Skeletal muscle tissue (tissue), 4 donors: ENCODE results near the gene TNIK. TPM values are rescaled to one million over a fixed set of nuclear protein-coding genes. Genes with fewer than 3 reads are reported as not detected.

Source experiments
- H3K27ac ChIP-seq: one replicate; pipeline ENCODE4 v1.7.0; 2013; ENCODE audit warnings: mild to moderate bottlenecking, low read depth, low read length, inconsistent platforms
- H3K27me3 ChIP-seq, 3 donors: one replicate each; pipeline ENCODE4 v1.7.0; 2013; ENCODE audit warnings: low read length in 3 of 3; ENCODE audit not compliant: control insufficient read depth in 3 of 3, insufficient read depth in 3 of 3
- H3K36me3 ChIP-seq, 3 donors: one replicate each; pipeline ENCODE4 v1.7.0; 2013; ENCODE audit warnings: low read length in 3 of 3; ENCODE audit not compliant: control insufficient read depth in 3 of 3, insufficient read depth in 3 of 3
- H3K4me1 ChIP-seq, 3 donors: one replicate each; pipeline ENCODE4 v1.7.0; 2013; ENCODE audit warnings: low read length in 3 of 3, mild to moderate bottlenecking in 3 of 3; ENCODE audit not compliant: control insufficient read depth in 3 of 3, insufficient read depth in 3 of 3
- H3K4me3 ChIP-seq, 3 donors: one replicate each; pipeline ENCODE4 v1.7.0; 2013; ENCODE audit warnings: low read length in 3 of 3
- H3K9ac ChIP-seq, 3 donors: one replicate each; pipeline ENCODE4 v1.7.0; 2013; ENCODE audit warnings: low read length in 3 of 3, mild to moderate bottlenecking in 3 of 3, moderate library complexity in 2 of 3, low read depth in 1 of 3
- H3K9me3 ChIP-seq, 3 donors: one replicate each; pipeline ENCODE4 v1.7.0; 2013; ENCODE audit warnings: low read length in 3 of 3; ENCODE audit not compliant: control insufficient read depth in 3 of 3
- total RNA-seq: library from RNA; depleted of rRNA; stranded (reverse); fragments of >200 nt; gene quantifications from one replicate; pipeline ENCODE4 v1.2.3, GENCODE V29; 2014
- donor health status: Osteomylitis.

Gene TNIK
- total RNA-seq, 1 donor from 2014 or later, result 31.3 TPM

GRCh38 chr3:171173736-171174135, 286.5 kb downstream of the TNIK start:
- Histone ChIP-seq H3K27me3 (no peaks in the 10 kb centered on the region), H3K27ac (no peak overlapping the region), H3K4me3 (no peak overlapping the region), H3K9me3 (no peaks in the 10 kb centered on the region), H3K36me3 (peaks cover 0 to 4% (median 4%) of the 10 kb centered on the region in 3 donors), H3K4me1 (peaks cover 14 to 24% (median 16%) of the 10 kb centered on the region in 3 donors), H3K9ac (no peak overlapping the region)

- Histone ChIP-seq H3K36me3 (peaks cover 4 to 12% (median 7%) of the 10 kb centered on the region in 3 donors), H3K4me3 (no peak overlapping the region), H3K9me3 (no peaks in the 10 kb centered on the region), H3K4me1 (peaks cover 14 to 24% (median 16%) of the 10 kb centered on the region in 3 donors), H3K27ac (no peak overlapping the region), H3K9ac (no peak overlapping the region), H3K27me3 (no peaks in the 10 kb centered on the region)
These were observed 288.1 kb downstream of the TNIK start for GRCh38 chr3:171172070-171172469.

DNA sequence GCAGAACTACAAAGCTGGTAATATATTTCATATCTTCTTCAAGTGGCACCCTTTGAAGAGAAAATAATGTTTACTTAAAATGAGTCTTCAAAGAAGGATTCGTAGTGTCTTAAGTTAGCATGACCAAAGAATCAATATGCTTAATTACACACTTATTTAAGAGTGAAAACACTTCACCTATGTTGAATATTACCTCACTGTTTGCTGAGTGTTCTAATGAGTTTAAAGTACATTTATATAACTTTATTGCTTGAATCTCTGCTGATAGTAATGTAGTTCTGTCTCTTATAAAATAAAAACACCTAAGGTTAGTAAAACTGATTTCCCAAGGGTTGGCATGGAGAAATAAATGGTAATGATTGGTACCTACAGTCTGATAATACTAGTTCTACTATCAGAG, 290.3 kb downstream of the TNIK start:
- no peak overlapping the region for H3K9ac ChIP-seq
- no peak overlapping the region for H3K27ac ChIP-seq
- no peaks in the 10 kb centered on the region for H3K27me3 ChIP-seq
- no peaks in the 10 kb centered on the region for H3K9me3 ChIP-seq
- peaks cover 16 to 24% (median 20%) of the 10 kb centered on the region in 3 donors for H3K36me3 ChIP-seq
- no peak overlapping the region for H3K4me3 ChIP-seq
- H3K4me1 ChIP-seq, result peaks cover 1 to 11% (median 2%) of the 10 kb centered on the region in 3 donors

DNA sequence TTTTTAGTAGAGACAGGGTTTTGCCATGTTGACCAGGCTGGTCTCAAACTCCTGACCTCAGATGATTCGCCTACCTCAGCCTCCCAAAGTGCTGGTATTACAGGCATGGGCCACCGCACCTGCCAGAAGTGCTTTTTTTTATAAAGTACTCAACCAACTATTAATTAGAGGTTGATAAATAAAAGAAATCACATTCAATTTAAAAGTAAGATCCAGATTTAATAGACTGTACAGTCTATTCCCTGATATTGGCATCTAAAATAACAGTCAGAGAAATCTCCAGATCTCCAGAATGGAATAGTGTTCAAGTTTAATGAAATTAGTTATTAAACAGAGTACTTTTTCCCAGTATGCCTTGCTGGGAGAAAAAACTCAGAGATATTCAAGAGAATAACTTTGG, 290.8 kb downstream of the TNIK start:
- H3K4me1 ChIP-seq, result peaks cover 0 to 10% (median 0%) of the 10 kb centered on the region in 3 donors
- no peaks in the 10 kb centered on the region for H3K27me3 ChIP-seq
- H3K9me3 ChIP-seq, result no peaks in the 10 kb centered on the region

GRCh38 chr3:171168551-171168950, 291.7 kb downstream of the TNIK start:
- H3K27ac ChIP-seq, result no peak overlapping the region
- no peak overlapping the region for H3K4me3 ChIP-seq
- peaks cover 0 to 3% (median 0%) of the 10 kb centered on the region in 3 donors for H3K4me1 ChIP-seq
- H3K36me3 ChIP-seq, result peaks cover 20 to 29% (median 21%) of the 10 kb centered on the region in 3 donors
- no peaks in the 10 kb centered on the region for H3K9me3 ChIP-seq
- H3K27me3 ChIP-seq, result no peaks in the 10 kb centered on the region
- no peak overlapping the region for H3K9ac ChIP-seq

More for the DNA sequence above, 290.8 kb downstream of the TNIK start:
- Histone ChIP-seq H3K4me3 (no peak overlapping the region), H3K36me3 (peaks cover 16 to 24% (median 20%) of the 10 kb centered on the region in 3 donors), H3K27ac (no peak overlapping the region), H3K9ac (no peak overlapping the region)

- no peaks in the 10 kb centered on the region for H3K4me1 ChIP-seq
- H3K4me3 ChIP-seq, result no peak overlapping the region
- H3K9me3 ChIP-seq, result peaks cover 0 to 2% (median 0%) of the 10 kb centered on the region in 3 donors
These were observed 292.1 kb downstream of the TNIK start for GRCh38 chr3:171168086-171168485.

DNA sequence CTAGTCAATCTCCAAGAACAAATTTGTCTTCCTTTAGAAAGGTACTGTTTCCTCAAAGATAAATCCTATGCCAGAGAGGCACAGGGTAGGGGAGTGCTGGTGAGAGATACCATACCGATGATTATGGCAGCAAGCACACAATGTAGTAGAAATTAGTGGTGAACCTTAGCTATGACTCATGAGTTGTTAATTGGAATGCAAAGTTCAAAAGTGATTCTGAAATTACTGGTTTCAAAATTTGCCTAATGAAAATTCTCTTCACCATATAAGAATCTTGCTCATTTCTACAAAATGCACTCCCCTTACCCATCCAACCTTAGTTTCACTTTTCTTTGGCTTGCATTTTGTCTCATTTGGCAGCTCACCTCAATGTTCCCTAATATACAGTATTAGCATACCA, 294.2 kb downstream of the TNIK start:
- no peak overlapping the region for H3K27ac ChIP-seq
- peaks cover 0 to 5% (median 2%) of the 10 kb centered on the region in 3 donors for H3K9me3 ChIP-seq
- peaks cover 16 to 34% (median 21%) of the 10 kb centered on the region in 3 donors for H3K36me3 ChIP-seq
- no peak overlapping the region for H3K4me3 ChIP-seq
- H3K9ac ChIP-seq, result no peak overlapping the region
- no peaks in the 10 kb centered on the region for H3K27me3 ChIP-seq
- no peaks in the 10 kb centered on the region for H3K4me1 ChIP-seq

More at GRCh38 chr3:171168086-171168485, 292.1 kb downstream of the TNIK start:
- Histone ChIP-seq H3K27me3 (no peaks in the 10 kb centered on the region), H3K36me3 (peaks cover 20 to 31% (median 21%) of the 10 kb centered on the region in 3 donors), H3K9ac (no peak overlapping the region), H3K27ac (no peak overlapping the region)

- Histone ChIP-seq H3K4me1 (no peaks in the 10 kb centered on the region), H3K27me3 (no peaks in the 10 kb centered on the region), H3K9me3 (peaks cover 0 to 5% (median 2%) of the 10 kb centered on the region in 3 donors), H3K27ac (no peak overlapping the region), H3K36me3 (peaks cover 16 to 34% (median 21%) of the 10 kb centered on the region in 3 donors), H3K4me3 (no peak overlapping the region), H3K9ac (no peak overlapping the region)
These were observed 294.7 kb downstream of the TNIK start for GRCh38 chr3:171165499-171165921.

DNA sequence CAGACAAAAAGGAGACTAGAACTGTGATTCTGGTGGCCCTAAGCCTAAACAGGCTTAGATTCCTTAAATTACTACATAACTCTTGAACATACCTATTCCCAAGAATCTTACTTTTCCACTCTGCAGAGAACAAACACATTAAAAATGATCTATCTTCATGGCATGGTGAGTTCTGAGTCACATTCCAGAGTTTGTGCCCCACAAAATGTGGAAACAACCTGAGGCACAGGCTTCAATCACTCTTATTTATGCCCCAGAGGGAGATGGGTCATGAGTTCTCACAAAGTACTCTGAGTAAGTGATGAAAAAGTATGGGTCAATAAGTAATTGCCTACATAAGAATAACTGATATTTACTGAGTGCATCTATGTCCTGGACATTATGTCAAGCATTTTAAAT, 296.1 kb downstream of the TNIK start:
- H3K4me3 ChIP-seq, result no peak overlapping the region
- no peaks in the 10 kb centered on the region for H3K27me3 ChIP-seq
- H3K36me3 ChIP-seq, result peaks cover 25 to 39% (median 29%) of the 10 kb centered on the region in 3 donors

DNA sequence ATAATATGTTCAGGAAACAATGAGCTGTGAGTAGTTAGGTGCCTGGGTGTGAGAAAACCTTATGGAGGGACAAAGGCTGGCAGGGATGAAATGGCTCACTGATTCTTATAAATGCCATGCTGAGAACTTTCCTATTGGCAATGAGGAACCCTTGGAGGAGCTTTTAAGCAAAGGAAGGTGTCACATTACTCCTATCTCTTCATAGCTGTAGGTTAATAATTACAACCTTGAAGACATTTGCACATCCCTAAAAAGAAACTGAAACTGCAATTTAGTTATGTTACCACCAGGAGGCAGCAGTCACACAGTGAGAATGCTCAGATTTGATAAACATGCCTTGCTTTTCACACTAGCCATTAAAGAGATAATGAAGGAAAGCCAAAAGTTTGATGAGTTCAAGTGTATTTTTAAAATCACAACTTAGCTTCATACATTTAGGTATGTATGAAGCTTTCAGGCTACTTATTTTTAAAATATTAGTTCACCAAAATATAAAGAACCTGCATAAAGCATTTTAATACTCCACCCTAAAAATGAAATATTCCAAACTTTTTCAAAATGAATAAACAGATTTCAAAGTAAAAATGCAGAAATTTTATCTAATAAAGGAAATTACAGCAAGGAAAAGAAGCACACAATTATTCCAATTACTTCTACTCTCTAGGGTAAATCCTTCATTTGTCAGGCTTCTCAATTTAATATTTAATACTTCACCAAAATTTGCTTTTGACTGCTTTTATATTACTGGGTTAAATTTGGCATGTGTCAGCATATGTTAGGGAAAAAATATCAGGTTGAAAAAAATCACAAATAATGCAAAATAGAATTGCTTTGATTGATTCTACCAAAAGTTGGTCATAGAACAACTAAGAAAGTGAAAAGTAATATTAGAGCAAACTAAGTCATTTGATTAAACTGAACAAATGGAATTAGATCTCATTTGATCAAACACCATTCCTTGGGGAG, 296.8 kb downstream of the TNIK start:
- no peak overlapping the region for H3K4me3 ChIP-seq
- H3K9ac ChIP-seq, result no peak overlapping the region
- H3K9me3 ChIP-seq, result peaks cover 0 to 5% (median 2%) of the 10 kb centered on the region in 3 donors
- H3K27ac ChIP-seq, result no peak overlapping the region
- no peaks in the 10 kb centered on the region for H3K4me1 ChIP-seq
- H3K36me3 ChIP-seq, result peaks cover 22 to 39% (median 29%) of the 10 kb centered on the region in 3 donors
- H3K27me3 ChIP-seq, result no peaks in the 10 kb centered on the region

More for the DNA sequence above, 296.1 kb downstream of the TNIK start:
- H3K27ac ChIP-seq, result no peak overlapping the region
- no peak overlapping the region for H3K9ac ChIP-seq
- peaks cover 0 to 5% (median 2%) of the 10 kb centered on the region in 3 donors for H3K9me3 ChIP-seq
- no peaks in the 10 kb centered on the region for H3K4me1 ChIP-seq
